H1 (cell line): ENCODE results near the gene RWDD4. TPM values are rescaled to one million over a fixed set of nuclear protein-coding genes. Genes with fewer than 3 reads are reported as not detected.

Experiments
- CTCF ChIA-PET: fragments of 300-600 bp; sonication (Branson Sonifier 250); formaldehyde crosslinking; loops from one replicate; lab custom pipeline; 2021; ENCODE audit not compliant: partially characterized antibody; lab: Charles Lee
- POLR2A ChIA-PET: fragments of 300-600 bp; sonication (Branson Sonifier 250); formaldehyde crosslinking; loops from one replicate; lab custom pipeline; 2021; ENCODE audit warnings: inconsistent platforms; ENCODE audit not compliant: partially characterized antibody; lab: Charles Lee
- DNase-seq, 2 experiments: peaks; one replicate each; pipeline versions ENCODE4 v3.0.0 to v3.0.0-alpha.2; 2010 to 2022; ENCODE audit warnings: low spot score in 2 of 2, low read depth in 1 of 2, mixed read lengths in 1 of 2
- FAIRE-seq: peaks from 2 replicates; lab custom pipeline; 2011; peaks lifted over from hg19 to GRCh38; lab: Jason Lieb, UNC
- H2AFZ ChIP-seq: 2 replicates; pipeline ENCODE4 v1.8.1; 2012; ENCODE audit warnings: low read length, inconsistent platforms
- H2AK5ac ChIP-seq: 2 replicates; pipeline ENCODE4 v1.6.1; 2013; ENCODE audit warnings: low read depth, low read length
- H2BK120ac ChIP-seq: replicated peaks from 2 replicates; pipeline ENCODE3; 2013; ENCODE audit warnings: low read depth, low read length, inconsistent platforms
- H2BK12ac ChIP-seq: 2 replicates; pipeline ENCODE4 v1.6.1; 2013; ENCODE audit warnings: low read depth, low read length
- H2BK15ac ChIP-seq: 2 replicates; pipeline ENCODE4 v1.6.1; 2013; ENCODE audit warnings: low read length
- H2BK20ac ChIP-seq: 2 replicates; pipeline ENCODE4 v1.6.1; 2013; ENCODE audit warnings: low read length
- H2BK5ac ChIP-seq: 2 replicates; pipeline ENCODE4 v1.6.1; 2013; ENCODE audit warnings: low read depth, low read length
- H3K14ac ChIP-seq: 2 replicates; pipeline ENCODE4 v1.6.1; 2013; ENCODE audit warnings: inconsistent platforms; ENCODE audit not compliant: insufficient read length
- H3K18ac ChIP-seq: 2 replicates; pipeline ENCODE4 v1.6.1; 2013; ENCODE audit warnings: low read length; ENCODE audit errors: extremely low read depth
- H3K23ac ChIP-seq: 2 replicates; pipeline ENCODE4 v1.6.1; 2013; ENCODE audit warnings: inconsistent platforms; ENCODE audit not compliant: insufficient read length
- H3K23me2 ChIP-seq: 2 replicates; pipeline ENCODE4 v1.6.1; 2013; ENCODE audit warnings: low read depth, low read length
- H3K27ac ChIP-seq: 2 replicates; pipeline ENCODE4 v1.6.1; 2011; ENCODE audit warnings: low read depth, low read length, inconsistent platforms
- H3K27me3 ChIP-seq, 4 experiments: replicated peaks in 1 of 4; 1 replicate in 1 of 4; 2 replicates in 3 of 4; pipeline versions ENCODE4 v1.6.1 to v1.8.1; 2011 to 2013; ENCODE audit warnings: low read length in 3 of 4, mild to moderate bottlenecking in 3 of 4, inconsistent platforms in 2 of 4, mixed read lengths in 2 of 4, moderate library complexity in 1 of 4; ENCODE audit not compliant: control insufficient read depth in 3 of 4, insufficient read depth in 3 of 4; ENCODE audit errors: extremely low read depth in 1 of 4
- H3K36me3 ChIP-seq, 4 experiments: 2 replicates each; pipeline versions ENCODE4 v1.6.1 to v1.8.1; 2011 to 2013; ENCODE audit warnings: mild to moderate bottlenecking in 4 of 4, low read length in 3 of 4, moderate library complexity in 2 of 4, control low read depth in 1 of 4, inconsistent platforms in 1 of 4; ENCODE audit not compliant: insufficient read depth in 4 of 4, control insufficient read depth in 2 of 4
- H3K4ac ChIP-seq: replicated peaks from 2 replicates; pipeline ENCODE3; 2013; ENCODE audit warnings: low read length, low read depth, mixed read lengths, inconsistent platforms; ENCODE audit not compliant: insufficient read length
- H3K4me1 ChIP-seq, 4 experiments: replicated peaks in 1 of 4; 1 replicate in 1 of 4; 2 replicates in 3 of 4; pipeline versions ENCODE4 v1.6.1 to v1.8.1; 2011 to 2013; ENCODE audit warnings: low read length in 3 of 4, inconsistent platforms in 2 of 4, mixed read lengths in 1 of 4; ENCODE audit not compliant: insufficient read depth in 4 of 4, control insufficient read depth in 3 of 4
- H3K4me2 ChIP-seq, 2 experiments: 2 replicates each; pipeline versions ENCODE4 v1.6.1 to v1.8.1; 2011 to 2013; ENCODE audit warnings: low read depth in 2 of 2, low read length in 2 of 2, control low read depth in 1 of 2, inconsistent platforms in 1 of 2, mild to moderate bottlenecking in 1 of 2; ENCODE audit not compliant: insufficient read depth in 1 of 2
- H3K4me3 ChIP-seq, 4 experiments: fragments of 200-600, 300-600 bp in 1 of 4; sonication (generic), shearing (Covaris generic), sonication (Bioruptor Twin) in 1 of 4; 2 replicates each; pipeline versions ENCODE4 v1.5.1 to v1.8.1; 2011 to 2016; ENCODE audit warnings: low read length in 4 of 4, low read depth in 3 of 4, control low read depth in 2 of 4, inconsistent platforms in 2 of 4, mild to moderate bottlenecking in 2 of 4, mixed read lengths in 1 of 4, moderate library complexity in 1 of 4; ENCODE audit not compliant: insufficient read depth in 2 of 4; ENCODE audit errors: extremely low read depth in 1 of 4
- H3K56ac ChIP-seq: replicated peaks from 2 replicates; pipeline ENCODE3; 2013; ENCODE audit warnings: low read depth, mild to moderate bottlenecking, mixed read lengths, low read length, inconsistent platforms; ENCODE audit not compliant: insufficient read length
- H3K79me1 ChIP-seq: 2 replicates; pipeline ENCODE4 v1.6.1; 2013; ENCODE audit warnings: low read depth, low read length, control low read depth
- H3K79me2 ChIP-seq, 2 experiments: 2 replicates each; pipeline versions ENCODE4 v1.6.1 to v1.8.1; 2012 to 2013; ENCODE audit warnings: low read length in 2 of 2, mild to moderate bottlenecking in 2 of 2, inconsistent platforms in 1 of 2; ENCODE audit not compliant: insufficient read depth in 2 of 2, control insufficient read depth in 1 of 2
- H3K9ac ChIP-seq, 4 experiments: replicated peaks in 1 of 4; 1 replicate in 1 of 4; 2 replicates in 3 of 4; pipeline versions ENCODE4 v1.6.1 to v1.8.1; 2011 to 2013; ENCODE audit warnings: low read depth in 3 of 4, low read length in 3 of 4, control low read depth in 2 of 4, mild to moderate bottlenecking in 2 of 4, moderate library complexity in 2 of 4, inconsistent platforms in 1 of 4; ENCODE audit errors: extremely low read depth in 1 of 4
- H3K9me3 ChIP-seq, 2 experiments: 2 replicates each; pipeline versions ENCODE4 v1.6.1 to v1.8.1; 2012 to 2013; ENCODE audit warnings: mild to moderate bottlenecking in 2 of 2, moderate library complexity in 2 of 2, control low read depth in 1 of 2, inconsistent platforms in 1 of 2, low read depth in 1 of 2, low read length in 1 of 2, mixed read lengths in 1 of 2; ENCODE audit not compliant: insufficient read depth in 2 of 2
- H4K20me1 ChIP-seq, 2 experiments: replicated peaks in 1 of 2; 2 replicates each; pipeline versions ENCODE3 to v1.8.1; 2011 to 2013; ENCODE audit warnings: inconsistent platforms in 2 of 2, low read length in 2 of 2, mild to moderate bottlenecking in 1 of 2; ENCODE audit not compliant: insufficient read depth in 2 of 2, control insufficient read depth in 1 of 2
- H4K5ac ChIP-seq: 2 replicates; pipeline ENCODE4 v1.6.1; 2013; ENCODE audit warnings: low read length, low read depth, mixed read lengths, inconsistent platforms; ENCODE audit not compliant: insufficient read length
- H4K8ac ChIP-seq: 2 replicates; pipeline ENCODE4 v1.8.0; 2013; ENCODE audit warnings: mild to moderate bottlenecking, moderate library complexity, low read length, inconsistent platforms; ENCODE audit not compliant: insufficient read depth; ENCODE audit errors: extremely low read depth
- H4K91ac ChIP-seq: replicated peaks from 2 replicates; pipeline ENCODE3; 2013; ENCODE audit warnings: low read length, mixed read lengths, inconsistent platforms; ENCODE audit not compliant: insufficient read length
- CHD1 ChIP-seq: IDR thresholded peaks from 2 replicates; pipeline ENCODE4 v1.6.1; 2012; ENCODE audit warnings: low read depth, low read length, improper control_type of control experiment
- CTCF ChIP-seq, 3 experiments: IDR thresholded peaks; 1 replicate in 2 of 3; 2 replicates in 1 of 3; pipeline versions ENCODE4 v1.5.1 to v1.6.1; 2011; ENCODE audit warnings: low read length in 3 of 3, mild to moderate bottlenecking in 3 of 3, inconsistent platforms in 2 of 3, low read depth in 1 of 3, moderate library complexity in 1 of 3; ENCODE audit not compliant: insufficient read depth in 1 of 3; ENCODE audit errors: control extremely low read depth in 1 of 3
- SUZ12 ChIP-seq: fragments of 200-600 bp; sonication (generic); IDR thresholded peaks from 2 replicates; pipeline ENCODE4 v1.6.1; 2012; ENCODE audit warnings: mild to moderate bottlenecking, inconsistent platforms, low read length, moderate library complexity, mixed read lengths
- WGBS, 2 experiments: shearing (Covaris generic) in 1 of 2; methylation state at CpG; one replicate each; pipeline versions ENCODE4 v1.1.6 to v1.1.7; 2013 to 2015; ENCODE audit warnings: low lambda C conversion rate in 2 of 2, mixed read lengths in 2 of 2, inconsistent platforms in 1 of 2, low coverage in 1 of 2, missing lambda C conversion rate in 1 of 2; ENCODE audit not compliant: insufficient replicate concordance in 2 of 2, insufficient coverage in 1 of 2, insufficient read length in 1 of 2; ENCODE audit errors: extremely low coverage in 1 of 2, missing lambda C conversion rate in 1 of 2; 5-methylcytosine and 5-hydroxymethylcytosine counted together
- polyA plus RNA-seq, 7 experiments: library from polyadenylated mRNA; depleted of rRNA in 3 of 7; stranded (reverse) in 5 of 7; unstranded in 2 of 7; fragments of >200 nt in 5 of 7; fragments of 200-250 nt in 2 of 7; gene quantifications; 1 replicate in 5 of 7; 2 replicates in 1 of 7; 4 replicates in 1 of 7; pipeline versions ENCODE4 v1.2.1 to v1.2.3, GENCODE V29; 2011 to 2013; ENCODE audit warnings: missing spikeins in 2 of 7, mixed read lengths in 2 of 7
- total RNA-seq: library from RNA; stranded (reverse); fragmentation: NEBNext Ultra II Directional; extraction: Animal tissue kit (Norgen Biotek cat#: 25700); gene quantifications from 2 replicates; pipeline ENCODE4 v1.2.1, GENCODE V29; 2021

RWDD4 gene
- total and polyA plus RNA-seq, 2 of the 8 experiments (the other 6 are each of a cell fraction or from before 2014, with no cell fraction given): 5.4 to 18.9 TPM

GRCh38 chr4:183688216-183688615, 29.2 kb upstream of the RWDD4 start:
- peaks cover 9 to 68% (median 22%) of the 10 kb centered on the region in 4 experiments for H3K36me3 ChIP-seq
- no peak overlapping the region for H2AK5ac ChIP-seq
- no peak overlapping the region for H3K56ac ChIP-seq
- no peaks in the 10 kb centered on the region for H4K20me1 ChIP-seq
- H2BK120ac ChIP-seq: no peak overlapping the region
- FAIRE-seq (no peak), DNase-seq (no peak)
- H3K23ac ChIP-seq: no peak overlapping the region
- H3K23me2 ChIP-seq: no peaks in the 10 kb centered on the region
- no peak overlapping the region for H4K91ac ChIP-seq
- WGBS, 2 experiments: 80 to 88% methylated on average over 2 to 6 of the region's 6 CpGs
- no peaks in the 10 kb centered on the region for H3K79me2 ChIP-seq
- H3K79me1 ChIP-seq: no peaks in the 10 kb centered on the region
- H3K4me1 ChIP-seq: no peaks in the 10 kb centered on the region
- H3K9ac ChIP-seq: no peak overlapping the region
- no peak overlapping the region for H3K4me3 ChIP-seq
- no peaks in the 10 kb centered on the region for H3K9me3 ChIP-seq
- no peak overlapping the region for H3K27ac ChIP-seq
- H3K4me2 ChIP-seq: no peak overlapping the region
- no peak overlapping the region for H2BK20ac ChIP-seq
- POLR2A ChIA-PET: no interaction called here
- no peak overlapping the region for H2BK5ac ChIP-seq
- no peak overlapping the region for H3K4ac ChIP-seq
- no peak overlapping the region for H2BK15ac ChIP-seq
- TF ChIP-seq CHD1 (no peak), CTCF (IDR thresholded peaks at IDR 0.05; ENCODE audit: control extremely low read depth in 1 of 3, insufficient read depth in 1 of 3, low read depth in 1 of 3, low read length in 3 of 3) (no peak), SUZ12 (no peak)
- H4K8ac ChIP-seq: no peak overlapping the region
- H3K27me3 ChIP-seq: no peaks in the 10 kb centered on the region
- CTCF ChIA-PET: no interaction called here
- no peak overlapping the region for H2AFZ ChIP-seq
- H3K18ac ChIP-seq: no peak overlapping the region
- H4K5ac ChIP-seq: no peak overlapping the region
- no peak overlapping the region for H2BK12ac ChIP-seq
- no peak overlapping the region for H3K14ac ChIP-seq
